Measurements from ENCODE around the gene ZC3H12C.
"Not testable (repeated sequence)": the region's sequence is repeated elsewhere in the genome, so short reads cannot be mapped to it uniquely, and the experiment has no call there.

The ZC3H12C gene

DNA sequence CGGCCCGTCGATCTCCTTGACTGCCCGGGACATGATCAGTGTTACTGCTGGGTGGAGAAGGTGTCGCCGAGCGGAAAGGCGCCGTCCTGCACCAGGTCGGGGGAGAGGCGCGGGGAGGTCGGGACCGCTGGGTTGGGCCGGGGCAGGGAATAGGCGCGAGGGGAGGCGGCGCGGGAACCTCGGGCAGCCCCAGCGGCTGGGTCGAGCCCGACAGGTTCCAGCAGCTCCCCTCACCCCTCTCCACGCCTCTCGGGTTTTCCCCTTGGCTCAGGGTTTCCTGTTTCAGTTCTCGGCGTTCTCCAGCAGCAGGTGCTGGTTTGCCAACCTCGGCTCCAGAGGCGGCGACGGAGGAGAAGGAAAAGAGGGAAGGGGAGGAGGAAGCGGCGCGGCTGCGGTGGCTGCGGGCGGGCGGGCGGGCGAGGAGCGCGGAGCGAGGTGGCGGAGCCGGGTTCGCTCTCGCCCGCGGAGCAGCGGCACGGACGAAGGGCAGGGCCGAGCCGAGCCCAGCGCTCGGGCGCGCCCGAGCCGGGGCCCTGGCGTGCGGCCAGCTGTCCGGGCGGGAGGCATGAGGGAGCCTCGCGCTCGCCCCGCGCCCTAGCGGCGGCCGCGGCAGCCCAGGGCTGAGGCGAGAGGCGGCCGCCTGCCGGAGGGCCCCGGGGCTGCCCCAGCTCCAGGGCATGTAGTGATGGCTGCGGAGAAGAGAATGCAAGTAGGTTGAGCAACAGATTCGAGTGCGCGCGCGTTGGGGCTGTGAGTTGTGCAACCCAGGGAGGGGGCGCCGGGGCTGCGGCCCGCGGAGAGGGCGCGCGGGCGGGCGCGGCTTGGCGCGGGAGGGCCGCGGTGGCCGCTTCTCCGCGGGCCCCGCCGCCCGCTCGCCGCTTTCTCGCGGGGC is at the start of gene ZC3H12C:
TSS of gene ZC3H12C (plus strand) at position 878 of the 892 bp plus-strand sequence. CDS start 20 bp downstream, outside the sequence.
- DNase-seq (ENCODE audit: low spot score): peak; percentile 10

DNA sequence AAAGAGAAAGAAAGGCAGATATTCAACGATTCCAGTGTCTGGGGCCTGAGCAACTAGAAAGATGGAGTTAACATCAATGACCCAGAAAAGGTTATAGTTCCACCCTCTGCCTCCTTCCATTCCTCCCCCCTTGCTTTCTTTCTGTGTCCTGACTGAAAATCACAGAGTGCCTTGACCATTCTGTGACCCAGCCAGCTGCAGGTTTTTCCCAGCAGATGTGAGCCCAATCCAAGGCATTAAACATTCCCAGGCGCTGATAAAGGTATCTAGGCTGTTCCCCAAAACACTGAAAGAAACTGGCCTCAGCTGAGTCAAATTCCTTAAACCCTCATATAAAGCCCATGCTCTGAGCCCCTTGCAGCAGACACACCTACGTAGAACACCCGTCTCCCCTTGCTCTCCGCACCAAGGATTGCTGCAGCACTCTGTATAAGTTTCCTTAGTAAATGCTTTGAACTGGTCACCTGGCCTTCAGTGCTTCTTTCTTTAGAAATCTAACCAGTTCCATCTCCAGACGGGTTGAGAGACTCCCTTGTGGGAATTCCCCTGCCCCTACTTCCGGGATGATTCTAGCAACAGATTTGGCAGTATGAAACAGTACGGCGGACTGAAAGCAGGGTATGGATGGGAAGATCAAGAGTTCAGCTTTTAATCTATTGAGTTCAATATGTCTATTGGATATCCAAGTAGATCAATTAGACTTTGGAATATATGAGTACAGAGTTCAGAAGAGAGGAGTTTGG is 48.8 kb upstream of the ZC3H12C start:
- DNase-seq (ENCODE audit: low spot score): no peak

DNA sequence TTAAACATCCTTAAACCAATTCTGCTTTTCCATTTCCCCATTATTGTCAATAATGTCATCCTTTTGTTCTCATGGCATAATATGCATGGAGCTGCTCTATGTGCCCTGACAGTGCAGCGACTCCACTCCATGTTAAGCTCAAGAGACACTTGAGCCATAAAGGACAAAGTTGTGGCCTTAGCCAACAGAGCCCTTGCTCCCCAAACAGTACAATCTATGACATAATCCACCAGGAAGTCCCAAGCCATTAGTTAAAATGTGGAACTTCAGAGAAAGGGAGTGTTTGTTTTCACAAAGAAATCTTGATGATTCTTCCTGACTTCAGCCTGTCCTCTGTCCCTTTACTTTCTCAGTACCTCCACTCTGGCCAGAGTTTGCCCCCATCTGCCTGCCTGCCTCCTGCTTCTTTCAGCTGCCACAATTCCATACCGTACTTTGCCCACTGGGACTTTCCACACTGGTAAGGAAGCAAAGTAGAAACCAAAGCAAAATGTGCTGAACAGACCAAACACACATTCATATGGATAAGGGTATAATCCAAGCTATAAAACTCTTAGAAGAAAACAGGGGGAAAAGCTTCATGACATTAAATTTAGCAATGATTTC is 46.3 kb upstream of the ZC3H12C start:
- DNase-seq (ENCODE audit: low spot score): no peak

DNA sequence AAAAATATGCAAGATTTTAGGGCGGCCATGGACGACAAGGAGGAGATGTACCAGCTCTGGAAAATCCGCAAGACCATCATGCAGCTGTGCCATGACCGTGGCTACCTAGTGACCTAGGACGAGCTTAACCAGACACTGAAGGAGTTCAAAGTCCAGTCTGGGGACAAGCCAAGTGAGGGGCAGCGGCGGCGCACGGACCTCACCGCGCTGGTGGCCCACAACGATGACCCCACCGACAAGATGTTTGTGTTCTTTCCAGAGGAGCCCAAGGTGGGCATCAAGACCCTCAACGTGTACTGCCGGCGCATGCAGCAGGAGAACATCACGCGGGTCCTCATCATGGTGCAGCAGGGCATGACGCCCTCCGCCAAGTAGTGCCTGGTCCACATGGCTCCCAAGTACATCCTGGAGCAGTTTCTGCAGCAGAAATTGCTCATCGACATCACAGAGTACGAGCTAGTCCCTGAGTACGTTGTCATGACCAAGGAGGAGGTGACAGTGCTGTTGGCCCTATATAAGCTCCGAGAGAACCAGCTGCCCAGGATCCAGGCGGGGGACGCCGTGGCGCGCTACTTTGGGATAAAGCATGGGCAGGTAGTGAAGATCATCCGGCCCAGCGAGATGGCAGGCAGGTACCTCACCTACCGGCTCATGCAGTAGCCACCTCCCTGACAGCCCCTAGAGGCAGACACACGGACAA is 43.5 kb upstream of the ZC3H12C start:
- DNase-seq (ENCODE audit: low spot score): no peak

DNA sequence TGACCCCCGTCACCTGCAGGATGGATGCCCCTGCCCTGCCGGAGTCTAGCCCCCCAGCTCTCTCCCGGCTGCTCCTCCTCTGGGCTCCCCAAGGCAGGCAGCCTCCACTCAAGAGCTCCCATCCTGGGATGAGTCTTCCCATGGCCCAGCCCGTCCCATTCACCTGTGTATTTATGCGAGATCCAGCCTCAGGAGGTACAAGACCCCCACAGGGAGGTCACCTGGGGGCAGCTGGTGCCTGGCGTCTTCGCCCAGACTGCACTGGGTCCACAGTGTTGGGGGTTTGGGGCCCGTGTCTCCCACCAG is 43.0 kb upstream of the ZC3H12C start:
- DNase-seq (ENCODE audit: low spot score): no peak

DNA sequence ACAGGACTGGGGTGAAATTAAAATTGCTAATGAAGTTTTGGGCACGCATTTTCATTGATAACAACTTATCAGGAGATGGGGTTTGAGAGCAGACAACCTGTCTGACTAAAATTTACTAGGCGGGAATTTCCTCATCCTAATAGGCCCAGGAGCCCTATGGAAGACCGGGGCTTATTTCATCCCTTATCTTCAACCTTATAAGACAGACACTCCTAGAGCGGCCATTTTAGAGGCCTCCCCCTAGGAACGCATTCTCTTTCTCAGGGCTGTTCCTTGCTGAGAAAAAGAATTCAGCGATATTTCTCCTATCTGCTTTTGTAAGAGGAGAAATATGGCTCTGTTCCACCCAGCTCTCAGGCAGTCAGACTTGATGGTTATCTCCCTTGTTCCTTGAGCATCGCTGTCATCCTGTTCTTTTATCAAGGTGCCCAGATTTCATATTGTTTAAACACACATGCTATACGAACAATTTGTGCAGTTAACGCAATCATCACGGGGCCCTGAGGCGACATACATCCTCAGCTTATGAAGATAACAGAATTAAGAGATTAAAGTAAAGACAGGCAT is 39.3 kb upstream of the ZC3H12C start:
- DNase-seq (ENCODE audit: low spot score): no peak

DNA sequence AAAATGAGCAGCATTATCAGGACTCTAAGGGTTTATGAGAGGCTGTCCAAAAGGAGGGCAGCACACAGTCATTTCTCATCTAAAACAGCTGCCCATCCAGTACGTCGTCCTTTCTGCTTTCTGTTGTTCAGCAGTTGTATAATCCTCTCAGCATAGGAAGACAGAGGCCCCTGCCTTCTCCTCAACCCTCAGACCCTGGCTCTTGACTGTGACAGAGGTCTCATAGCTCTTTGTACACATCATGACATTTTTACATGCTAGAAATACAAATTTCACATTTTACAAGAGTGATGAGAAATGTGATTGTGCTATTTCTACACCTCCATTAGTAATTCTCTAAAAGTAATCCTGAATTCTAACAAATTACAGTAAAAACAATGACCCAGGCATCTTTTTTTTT is 36.2 kb upstream of the ZC3H12C start:
- no peak for DNase-seq (ENCODE audit: low spot score)

DNA sequence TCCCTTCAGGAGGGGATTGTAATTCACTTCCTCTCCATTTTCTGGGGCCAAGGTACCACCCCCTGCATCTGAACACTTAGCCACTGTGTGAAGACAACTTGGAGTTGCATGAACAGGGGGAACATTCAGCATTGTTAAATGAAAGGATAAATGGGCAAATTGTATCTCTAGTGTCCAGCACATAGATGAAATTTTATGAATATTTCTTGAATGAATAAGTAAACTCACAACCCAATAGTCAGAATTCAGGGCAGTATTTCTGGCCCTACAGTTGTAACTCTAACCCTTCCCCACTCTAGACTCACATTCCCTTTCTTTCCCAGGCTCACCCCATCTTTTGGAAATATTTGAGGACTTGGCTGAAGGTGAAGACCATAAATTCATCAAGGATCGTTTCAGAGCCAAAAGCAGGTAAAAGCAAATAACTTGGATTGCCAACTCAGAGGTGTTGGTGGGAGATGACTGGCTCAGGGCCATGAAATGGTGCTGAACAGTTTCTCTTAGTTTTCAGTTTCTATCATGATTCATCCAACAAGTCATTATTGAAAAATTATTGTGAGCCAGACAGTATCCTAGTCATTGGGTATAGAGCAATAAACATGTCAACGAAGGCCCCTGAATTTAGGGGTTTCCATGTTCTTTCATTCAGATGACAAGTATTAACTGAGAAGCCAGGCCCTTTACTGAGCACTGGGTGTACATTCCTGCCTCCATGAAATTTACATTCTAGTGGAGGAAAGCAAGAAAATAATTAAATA is 33.3 kb upstream of the ZC3H12C start:
- no peak for DNase-seq (ENCODE audit: low spot score)

DNA sequence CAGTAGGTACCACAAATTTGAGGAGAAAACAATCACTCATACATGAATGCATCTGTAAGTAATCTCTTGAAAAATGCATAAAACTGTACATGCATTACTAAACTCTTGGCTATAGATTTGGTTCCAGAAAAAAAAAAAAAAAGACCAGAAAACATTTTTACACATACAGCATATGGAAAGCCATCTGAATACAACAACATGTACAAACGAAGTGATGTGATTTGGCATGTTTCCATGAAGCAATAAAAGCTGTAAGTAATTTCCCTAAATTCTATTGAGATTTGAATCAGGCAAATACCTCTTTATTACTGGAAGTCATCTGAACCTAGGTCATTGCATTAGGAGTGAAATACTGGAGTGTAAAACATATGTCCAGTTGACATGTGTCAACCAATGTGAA is 31.9 kb upstream of the ZC3H12C start:
- no peak for DNase-seq (ENCODE audit: low spot score)

DNA sequence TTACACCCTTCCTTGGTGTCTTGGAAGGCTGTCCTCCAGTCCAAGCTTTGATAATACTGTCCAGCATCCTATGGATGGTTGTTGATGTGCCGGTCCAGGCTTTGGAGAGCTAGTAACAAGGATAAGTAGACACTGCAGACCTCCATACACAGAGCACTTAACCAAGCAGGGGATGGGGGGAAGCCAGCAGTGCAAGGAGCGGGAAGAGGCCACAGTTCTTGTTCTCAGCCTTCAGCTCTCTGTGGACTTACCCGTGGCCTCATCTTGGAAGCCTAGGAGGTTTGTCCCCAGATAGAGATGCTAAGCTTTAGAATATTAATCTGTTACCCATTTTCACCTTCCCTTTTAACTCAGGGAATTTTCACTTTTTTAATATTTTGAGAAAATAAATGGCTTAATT is 30.9 kb upstream of the ZC3H12C start:
- no peak for DNase-seq (ENCODE audit: low spot score)

DNA sequence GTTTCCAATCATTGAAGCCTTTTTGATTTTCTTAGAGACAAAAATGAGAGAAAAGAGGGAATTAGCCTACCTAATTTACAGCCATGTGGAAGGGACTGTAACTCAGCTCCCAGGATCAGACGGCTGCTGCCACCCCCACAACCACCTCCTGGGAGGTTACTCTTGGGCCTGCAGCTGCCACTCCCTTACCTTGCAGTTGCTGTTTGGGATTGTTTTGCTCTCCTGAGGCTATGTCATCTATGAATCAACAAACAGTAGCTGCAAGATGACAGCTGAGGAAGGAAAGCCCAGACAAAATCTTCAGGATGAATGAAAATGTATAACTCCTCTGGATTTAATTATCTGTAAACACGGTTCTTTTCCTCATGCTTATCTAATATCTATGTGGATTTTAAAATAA is 28.0 kb upstream of the ZC3H12C start:
- DNase-seq (ENCODE audit: low spot score): no peak

DNA sequence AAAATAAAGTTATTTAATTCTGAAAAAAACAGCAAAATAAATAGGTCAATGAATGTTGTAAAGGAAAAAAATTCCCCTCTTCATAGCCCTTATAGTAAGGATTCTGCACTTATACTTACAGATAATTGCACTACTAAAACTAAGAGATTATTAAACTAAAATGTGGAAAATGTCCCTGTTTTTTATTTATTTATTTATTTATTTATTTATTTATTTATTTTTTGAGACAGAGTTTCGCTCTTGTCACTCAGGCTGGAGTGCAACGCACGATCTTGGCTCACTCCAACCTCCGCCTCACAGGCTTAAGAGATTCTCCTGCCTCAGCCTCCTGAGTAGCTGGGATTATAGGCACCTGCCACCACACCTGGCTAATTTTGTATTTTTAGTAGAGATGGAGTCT is 25.2 kb upstream of the ZC3H12C start:
- DNase-seq (ENCODE audit: low spot score): not testable (repeated sequence)

DNA sequence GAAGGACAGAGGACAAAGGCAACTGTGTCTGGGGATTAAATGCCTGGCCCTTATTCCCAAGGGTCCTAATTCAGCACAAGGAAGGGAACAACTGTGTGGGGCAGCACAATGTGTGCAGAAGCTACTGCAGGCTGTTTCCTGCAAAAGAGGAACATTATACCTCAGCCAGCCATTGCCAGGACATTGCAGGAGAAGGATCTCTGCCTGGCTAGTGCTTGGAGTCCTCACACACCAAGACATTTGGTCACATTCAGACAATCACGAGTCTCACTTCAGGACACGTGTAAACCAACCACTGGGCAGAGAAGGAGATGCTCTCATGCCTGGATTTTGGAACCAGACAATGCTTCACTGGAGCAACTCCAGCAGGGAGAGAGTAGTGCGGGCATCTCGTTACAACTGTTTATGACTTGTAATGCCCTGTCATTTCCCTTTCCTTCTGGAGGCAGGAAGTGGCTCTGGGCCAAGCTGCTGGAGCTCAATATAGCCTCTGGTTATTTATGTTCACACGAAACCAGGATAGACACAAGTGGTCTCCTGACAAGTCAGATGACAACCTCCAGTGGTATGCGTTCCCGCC is 23.9 kb upstream of the ZC3H12C start:
- no peak for DNase-seq (ENCODE audit: low spot score)

DNA sequence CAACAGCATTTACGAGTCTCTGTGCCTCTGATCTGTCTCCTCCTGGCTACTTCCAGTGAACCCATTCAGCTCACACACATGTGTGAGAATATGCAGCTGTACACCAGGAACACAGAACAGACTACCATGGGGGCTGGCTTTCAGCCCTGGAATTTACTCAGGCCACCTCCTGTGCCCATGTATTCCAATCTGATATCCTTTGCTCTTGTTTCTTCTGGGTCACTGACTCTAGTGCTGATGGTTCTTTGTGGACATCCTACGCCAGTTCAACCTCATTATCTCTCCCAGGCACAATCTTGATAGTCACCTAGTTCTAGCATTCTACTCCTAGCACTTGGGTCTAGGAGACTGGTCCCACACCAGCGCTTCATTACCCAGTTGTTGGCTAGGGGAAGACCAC is 23.0 kb upstream of the ZC3H12C start:
- DNase-seq (ENCODE audit: low spot score): no peak

DNA sequence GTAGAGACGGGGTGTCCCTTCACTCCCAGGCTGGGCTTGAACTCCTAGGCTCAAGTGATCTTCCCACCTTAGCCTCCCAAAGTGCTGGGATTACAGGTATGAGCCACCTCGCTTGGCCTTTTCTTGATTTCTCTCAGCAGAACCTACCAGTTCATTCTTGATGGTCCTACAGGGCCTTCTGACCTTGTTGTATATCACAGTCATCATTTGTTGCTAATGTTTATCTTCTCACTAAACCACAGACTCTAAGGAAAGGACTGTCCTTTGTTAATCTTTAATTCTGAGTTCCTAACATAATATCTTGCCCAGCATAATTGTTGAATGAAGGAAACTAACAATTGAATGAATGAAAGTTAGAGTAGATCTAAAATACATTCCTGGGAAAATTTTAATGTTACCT is 22.0 kb upstream of the ZC3H12C start:
- no peak for DNase-seq (ENCODE audit: low spot score)

DNA sequence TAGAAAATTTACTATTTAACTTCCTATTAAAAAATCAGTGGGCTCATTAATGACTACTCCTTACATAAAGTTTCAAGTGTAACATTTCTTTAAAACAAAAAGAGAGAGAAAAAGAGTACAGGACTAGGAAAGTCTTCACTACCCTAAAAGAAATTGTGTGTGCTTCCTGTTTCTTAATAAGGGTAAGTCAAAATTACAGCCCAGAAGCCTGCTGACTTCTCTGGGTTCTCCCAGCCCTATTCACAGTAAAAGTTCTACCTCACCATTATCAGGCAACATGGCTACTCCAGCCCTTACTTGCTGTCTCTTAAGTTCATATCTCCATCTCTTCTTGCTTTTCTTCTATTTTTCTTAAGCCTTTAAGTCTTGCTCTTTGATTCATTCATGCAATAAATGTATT is 20.3 kb upstream of the ZC3H12C start:
- no peak for DNase-seq (ENCODE audit: low spot score)

DNA sequence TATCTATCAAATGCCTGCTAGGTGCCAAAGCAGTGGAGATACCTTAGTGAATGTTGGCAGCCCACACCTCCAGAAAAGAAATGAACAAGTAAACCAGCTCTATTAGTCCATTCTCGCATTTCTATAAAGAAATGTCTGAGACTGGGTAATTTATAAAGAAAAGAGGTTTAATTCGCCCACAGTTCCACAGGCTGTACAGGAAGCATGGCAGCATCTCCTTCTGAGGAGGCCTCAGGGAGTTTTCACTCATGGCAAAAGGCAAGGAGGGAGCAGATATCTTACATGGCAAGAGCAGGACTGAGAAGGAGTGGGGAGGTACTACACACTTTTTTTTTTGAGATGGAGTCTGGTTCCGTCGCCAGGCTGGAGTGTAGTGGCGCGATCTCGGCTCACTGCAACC is 18.7 kb upstream of the ZC3H12C start:
- DNase-seq (ENCODE audit: low spot score): no peak

DNA sequence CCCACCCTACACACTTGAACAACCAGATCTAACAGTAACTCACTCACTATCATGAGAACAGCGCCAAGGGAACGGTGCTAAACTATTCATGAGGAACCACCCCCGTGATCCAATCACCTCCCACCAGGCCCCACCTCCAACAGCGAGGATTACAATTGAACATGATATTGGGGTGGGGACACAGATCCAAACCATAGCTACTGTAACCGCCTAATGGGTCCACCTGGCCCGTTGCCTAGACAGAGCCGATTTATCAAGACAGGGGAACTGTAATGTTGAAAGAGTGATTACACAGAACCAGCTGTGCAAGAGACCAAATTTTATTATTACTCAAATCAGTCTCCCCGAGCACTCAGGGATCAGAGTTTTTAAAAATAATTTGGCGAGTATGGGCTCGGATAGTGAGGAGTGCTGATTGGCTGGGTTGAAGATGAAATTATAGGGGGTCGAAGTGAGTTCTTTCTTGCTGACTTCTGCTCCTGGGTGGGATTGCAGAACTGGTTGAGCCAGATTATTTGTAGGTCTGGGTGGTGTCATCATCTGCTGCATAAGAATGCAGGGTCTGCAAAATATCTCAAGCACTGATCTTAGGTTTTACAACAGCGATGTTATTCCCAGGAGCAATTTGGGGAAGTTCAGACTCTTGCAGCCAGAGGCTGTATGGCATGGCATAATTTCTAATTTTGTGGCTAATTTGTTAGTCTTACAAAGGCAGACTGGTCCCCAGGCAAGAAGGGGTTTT is 17.9 kb upstream of the ZC3H12C start:
- DNase-seq (ENCODE audit: low spot score): no peak

DNA sequence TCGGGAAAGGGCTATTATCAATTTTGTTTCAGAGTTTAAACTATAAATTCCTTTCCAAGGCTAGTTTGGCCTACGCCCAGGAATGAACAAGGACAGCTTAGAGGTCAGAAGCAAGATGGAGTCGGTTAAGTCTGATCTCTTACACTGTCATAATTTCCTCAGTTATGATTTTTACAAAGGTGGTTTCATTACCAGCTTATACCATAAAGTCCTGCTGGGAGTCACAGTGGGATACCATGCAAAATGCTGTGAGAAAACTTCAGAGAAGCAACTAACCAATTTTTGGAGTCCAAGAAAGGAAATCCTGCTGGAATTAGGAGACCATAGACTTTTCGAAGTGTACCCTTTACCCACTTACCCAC is 17.4 kb upstream of the ZC3H12C start:
- DNase-seq (ENCODE audit: low spot score): no peak

DNA sequence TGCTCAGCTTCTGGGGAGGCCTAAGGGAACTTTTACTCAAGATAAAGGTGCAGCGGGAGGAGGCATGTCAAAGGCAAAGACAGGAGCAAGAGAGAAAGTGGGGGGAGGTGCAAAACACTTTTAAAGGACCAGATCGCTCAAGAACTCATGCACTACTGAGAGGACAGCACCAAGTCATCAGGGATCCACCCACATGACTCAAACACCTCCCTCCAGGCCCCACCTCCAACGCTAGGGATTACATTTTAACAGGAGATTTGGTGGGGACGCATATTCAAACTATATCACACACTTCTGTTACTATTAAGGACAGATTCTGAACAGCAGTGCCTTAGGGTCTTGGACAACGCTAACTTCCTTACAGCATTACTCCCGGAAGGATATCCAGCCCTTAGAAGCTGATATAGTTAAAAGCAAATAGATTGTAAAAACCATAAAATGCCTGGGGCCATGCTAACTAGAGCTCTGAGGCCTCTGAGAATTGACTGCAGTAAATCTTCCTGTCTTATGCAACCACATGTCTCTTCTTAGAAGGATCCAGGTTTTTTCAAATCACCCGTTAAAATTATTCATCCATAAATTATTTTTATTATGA is 16.7 kb upstream of the ZC3H12C start:
- no peak for DNase-seq (ENCODE audit: low spot score)
